ENCODE measurements around the gene NTN1. TPM values are rescaled to one million over a fixed set of nuclear protein-coding genes. Genes with fewer than 3 reads are reported as not detected.

NTN1 gene
- total RNA-seq, 1 donor: under 0.01 TPM

GRCh38 chr17:9232591-9233270 is 211.4 kb downstream of the NTN1 start:
- TF ChIP-seq CTCF (IDR thresholded peaks at IDR 0.05; ENCODE audit: insufficient read depth, low read depth, low read length): no peak
- H3K4me3 ChIP-seq (ENCODE audit: low read depth, low read length): no peak overlapping the region
- peak; percentile 57 for DNase-seq (ENCODE audit: low read depth)

GRCh38 chr17:9233271-9233599 is 211.9 kb downstream of the NTN1 start:
- DNase-seq (ENCODE audit: low read depth): no peak
- no peak for TF ChIP-seq CTCF (IDR thresholded peaks at IDR 0.05; ENCODE audit: insufficient read depth, low read depth, low read length)
- H3K4me3 ChIP-seq (ENCODE audit: low read depth, low read length): no peak overlapping the region

- TF ChIP-seq CTCF (IDR thresholded peaks at IDR 0.05; ENCODE audit: insufficient read depth, low read depth, low read length): no peak
- DNase-seq (ENCODE audit: low read depth): no peak
- no peak overlapping the region for H3K4me3 ChIP-seq (ENCODE audit: low read depth, low read length)
Measured at GRCh38 chr17:9233761-9234160, 212.5 kb downstream of the NTN1 start.

GRCh38 chr17:9234389-9234945 is 213.2 kb downstream of the NTN1 start:
- no peak for TF ChIP-seq CTCF (IDR thresholded peaks at IDR 0.05; ENCODE audit: insufficient read depth, low read depth, low read length)
- no peak for DNase-seq (ENCODE audit: low read depth)
- no peak overlapping the region for H3K4me3 ChIP-seq (ENCODE audit: low read depth, low read length)

GRCh38 chr17:9235346-9235745 is 214.0 kb downstream of the NTN1 start:
- H3K4me3 ChIP-seq (ENCODE audit: low read depth, low read length): no peak overlapping the region
- DNase-seq (ENCODE audit: low read depth): no peak
- no peak for TF ChIP-seq CTCF (IDR thresholded peaks at IDR 0.05; ENCODE audit: insufficient read depth, low read depth, low read length)

- TF ChIP-seq CTCF (IDR thresholded peaks at IDR 0.05; ENCODE audit: insufficient read depth, low read depth, low read length): no peak
Measured at GRCh38 chr17:9236286-9237052, 215.2 kb downstream of the NTN1 start.

More at GRCh38 chr17:9236286-9237052, 215.2 kb downstream of the NTN1 start:
- no peak for DNase-seq (ENCODE audit: low read depth)
- H3K4me3 ChIP-seq (ENCODE audit: low read depth, low read length): no peak overlapping the region
